Putamen (tissue), 1 donor: Measurements from ENCODE around the gene RAX2.
"Not testable (repeated sequence)": the region's sequence is repeated elsewhere in the genome, so short reads cannot be mapped to it uniquely, and the experiment has no call there.

Source experiments
- DNase-seq: peaks from one replicate; pipeline ENCODE4 v3.0.0-alpha.2; 2016; ENCODE audit warnings: low spot score

RAX2 gene

DNA sequence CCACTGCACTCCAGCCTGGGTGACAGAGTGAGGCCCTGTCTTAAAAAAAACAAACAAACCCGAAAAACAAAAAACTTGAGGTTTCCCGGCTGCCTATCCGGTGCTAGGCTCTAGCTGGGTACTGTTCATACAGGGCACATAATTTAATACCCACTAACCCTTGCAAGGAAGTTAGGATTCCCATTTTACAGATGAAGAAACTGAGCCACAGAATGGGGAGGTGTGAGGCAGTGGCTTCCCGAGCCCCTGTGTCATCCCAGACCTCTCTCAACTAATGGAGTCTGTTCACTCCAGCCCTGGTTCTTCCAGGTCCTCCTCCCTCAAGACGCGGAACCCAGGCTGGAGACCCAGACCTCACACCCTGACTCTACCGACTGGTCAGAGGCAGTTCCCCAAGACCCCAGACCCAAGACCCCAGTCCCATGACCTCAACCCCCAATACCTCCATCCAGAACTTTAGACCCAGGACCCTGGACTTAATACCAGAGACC lies 11.1 kb downstream of the RAX2 start:
- DNase-seq: peak; percentile 13

DNA sequence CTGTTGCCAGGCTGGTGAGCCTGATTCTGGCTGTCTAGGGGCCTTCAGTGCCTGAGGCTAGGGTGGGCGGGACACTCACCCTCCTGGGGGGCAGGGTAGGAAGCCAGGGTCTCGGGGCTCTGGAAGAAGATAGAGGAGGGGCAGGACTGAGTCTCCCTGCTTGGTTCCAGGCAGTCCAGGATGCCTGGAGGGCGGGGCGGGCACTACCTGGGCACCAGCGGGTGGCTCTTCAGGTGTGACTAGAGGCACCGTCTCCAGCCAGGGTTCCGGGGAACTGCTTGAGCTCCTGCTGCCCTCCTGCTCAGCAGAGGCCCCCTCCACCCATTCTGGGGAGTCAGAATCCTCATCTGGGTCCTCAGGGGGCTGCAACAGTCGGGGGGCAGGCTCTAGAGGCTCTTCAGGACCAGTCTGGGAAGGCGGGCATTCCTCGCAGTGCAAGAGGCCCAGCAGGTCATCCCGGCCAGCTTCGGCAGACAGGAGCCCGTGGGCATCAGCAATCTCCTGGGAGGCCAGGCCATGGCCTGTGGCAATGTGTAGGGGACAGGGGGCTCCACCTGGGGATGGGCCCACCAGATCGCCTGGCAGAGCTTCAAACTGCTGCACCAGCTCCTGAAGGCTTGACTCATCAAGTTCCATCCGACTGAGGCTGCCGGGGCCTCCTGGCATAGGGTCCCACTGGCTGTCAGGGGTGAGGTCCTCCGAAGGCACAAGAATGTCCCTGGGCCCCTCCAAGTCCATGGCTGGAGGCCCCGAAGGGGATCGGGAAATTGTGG lies 12.4 kb downstream of the RAX2 start:
- no peak for DNase-seq

DNA sequence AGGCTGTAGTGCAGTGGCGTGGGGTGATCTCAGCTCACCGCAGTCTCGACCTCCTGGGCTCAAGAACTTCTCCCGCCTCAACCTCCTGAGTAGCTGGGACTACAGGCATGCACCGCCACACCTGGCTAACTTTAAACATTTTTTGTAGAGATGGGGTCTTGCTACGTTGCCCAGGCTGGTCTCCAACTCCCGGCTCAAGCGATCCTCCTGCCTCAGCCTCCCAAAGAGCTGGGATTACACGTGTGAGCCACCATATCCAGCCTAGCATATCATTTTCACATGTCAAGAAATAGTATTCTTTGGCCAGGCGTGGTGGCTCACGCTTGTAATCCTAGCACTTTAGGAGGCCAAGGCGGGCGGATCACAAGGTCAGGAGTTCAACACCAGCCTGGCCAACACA lies 13.7 kb downstream of the RAX2 start:
- DNase-seq: not testable (repeated sequence)

GRCh38 chr19:3757705-3758104 lies 14.3 kb downstream of the RAX2 start:
- not testable (repeated sequence) for DNase-seq

- no peak for DNase-seq
Measured at GRCh38 chr19:3753631-3754410, 18.2 kb downstream of the RAX2 start.

DNA sequence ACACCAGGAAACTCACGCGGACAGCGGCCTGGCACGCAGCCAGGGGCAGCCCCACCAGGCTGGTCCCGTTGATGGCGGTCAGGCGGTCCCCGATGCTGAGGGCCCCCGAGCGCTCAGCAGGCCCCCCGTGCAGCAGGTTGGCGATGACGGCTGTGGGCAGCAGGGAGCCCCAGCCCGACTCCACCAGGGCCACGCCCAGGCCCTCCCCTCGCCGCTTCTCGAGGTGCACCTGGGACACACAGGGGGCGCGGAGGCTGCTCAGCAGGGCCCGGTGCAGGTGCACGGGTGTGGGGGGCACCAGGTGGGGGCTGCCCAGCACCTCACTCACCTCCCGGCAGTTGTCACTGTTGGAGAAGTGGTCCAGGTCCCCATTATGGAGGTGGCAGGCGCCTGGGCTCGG lies 19.5 kb downstream of the RAX2 start:
- DNase-seq: no peak

- no peak for DNase-seq
Measured at GRCh38 chr19:3751236-3751635, 20.8 kb downstream of the RAX2 start.

- no peak for DNase-seq
Measured at GRCh38 chr19:3750211-3750610, 21.8 kb downstream of the RAX2 start.

DNA sequence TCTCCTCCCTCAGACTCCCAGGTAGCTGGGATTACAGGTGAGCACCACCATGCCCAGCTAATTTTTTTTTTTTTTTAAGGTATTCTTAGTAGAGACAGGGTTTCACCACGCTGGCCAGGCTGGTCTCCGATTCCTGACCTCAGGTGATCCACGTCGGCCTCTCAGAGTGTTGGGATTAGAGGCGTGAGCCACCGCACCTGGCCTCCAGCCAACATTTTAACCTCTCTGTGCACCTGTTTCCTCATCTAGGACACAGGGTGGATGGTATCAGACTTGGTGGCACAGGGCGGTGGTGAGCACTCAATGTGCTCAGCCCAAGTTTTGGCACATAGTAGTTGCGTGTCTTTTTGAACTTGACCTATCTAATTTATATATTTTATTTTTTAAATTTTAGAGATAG lies 23.1 kb downstream of the RAX2 start:
- no peak for DNase-seq

DNA sequence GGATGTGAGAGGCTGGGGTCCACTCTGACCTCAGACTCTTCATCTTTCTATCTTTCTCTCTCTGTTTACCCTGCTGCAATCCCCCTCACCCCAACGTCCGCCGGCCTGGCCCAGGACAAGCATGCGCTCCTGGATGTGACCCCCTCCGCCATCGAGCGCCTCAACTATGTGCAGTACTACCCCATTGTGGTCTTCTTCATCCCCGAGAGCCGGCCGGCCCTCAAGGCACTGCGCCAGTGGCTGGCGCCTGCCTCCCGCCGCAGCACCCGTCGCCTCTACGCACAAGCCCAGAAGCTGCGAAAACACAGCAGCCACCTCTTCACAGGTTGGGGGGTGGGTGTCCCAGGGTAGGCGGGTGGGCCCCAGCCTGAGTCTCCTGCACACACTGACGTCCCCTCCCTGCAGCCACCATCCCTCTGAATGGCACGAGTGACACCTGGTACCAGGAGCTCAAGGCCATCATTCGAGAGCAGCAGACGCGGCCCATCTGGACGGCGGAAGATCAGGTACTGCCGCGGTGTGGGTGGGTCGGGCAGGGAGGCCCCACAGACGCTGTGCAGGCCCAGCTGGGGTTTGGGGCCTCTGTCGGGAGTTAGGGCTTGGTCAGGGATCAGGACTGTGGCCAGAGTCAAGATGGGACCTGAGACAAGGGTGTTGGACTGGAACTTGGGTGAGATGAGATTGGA lies 25.5 kb downstream of the RAX2 start:
- no peak for DNase-seq

- no peak for DNase-seq
Measured at GRCh38 chr19:3745363-3746045, 26.5 kb downstream of the RAX2 start.

GRCh38 chr19:3743486-3743885 lies 28.5 kb downstream of the RAX2 start:
- no peak for DNase-seq

DNA sequence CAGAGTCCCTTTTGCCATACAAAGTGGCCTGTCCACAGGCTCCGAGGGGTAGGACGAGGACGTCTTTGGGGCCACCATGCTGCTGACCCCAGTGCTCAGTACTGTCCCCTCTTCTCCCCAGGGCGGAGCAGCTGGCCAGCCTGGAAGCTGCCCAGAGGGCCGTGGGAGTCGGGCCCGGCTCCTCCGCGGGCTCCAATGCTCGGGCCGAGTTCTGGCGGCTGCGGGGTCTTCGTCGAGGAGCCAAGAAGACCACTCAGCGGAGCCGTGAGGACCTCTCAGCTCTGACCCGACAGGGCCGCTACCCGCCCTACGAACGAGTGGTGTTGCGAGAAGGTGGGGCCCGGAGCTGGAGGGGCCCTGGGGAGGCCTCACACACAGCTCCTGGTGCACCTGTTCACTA lies 31.6 kb downstream of the RAX2 start:
- no peak for DNase-seq

- DNase-seq: no peak
Measured at GRCh38 chr19:3738477-3739220, 33.4 kb downstream of the RAX2 start.

DNA sequence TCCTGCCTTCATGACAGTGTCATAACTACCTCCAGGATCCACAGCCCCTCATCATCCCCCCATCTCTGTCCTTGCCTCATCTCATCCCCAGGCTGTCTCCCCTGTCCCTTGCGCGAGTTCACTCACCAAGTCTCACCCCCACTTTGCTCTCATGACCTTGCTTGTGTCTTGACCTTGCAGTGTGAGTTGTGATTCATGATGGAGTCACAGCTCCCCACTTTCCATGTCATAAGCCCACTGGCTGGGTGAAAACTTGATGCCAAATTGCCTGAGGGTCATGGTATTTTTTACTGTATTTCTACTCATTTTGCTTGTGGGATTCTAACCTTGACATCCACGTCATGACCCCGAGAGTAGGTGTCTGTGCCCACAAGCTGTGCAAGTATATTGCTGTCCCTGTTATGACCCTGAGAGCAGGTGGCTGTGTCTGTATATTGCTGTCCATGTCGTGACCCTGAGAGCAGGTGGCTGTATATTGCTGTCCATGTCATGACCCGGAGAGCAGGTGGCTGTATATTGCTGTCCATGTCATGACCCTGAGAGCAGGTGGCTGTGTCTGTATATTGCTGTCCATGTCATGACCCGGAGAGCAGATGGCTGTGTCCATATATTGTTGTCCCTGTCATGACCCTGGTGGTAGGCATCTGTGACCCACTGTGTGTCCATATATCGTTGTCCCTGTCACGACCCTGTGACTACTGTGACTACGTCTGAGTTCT lies 34.4 kb downstream of the RAX2 start:
- no peak for DNase-seq

GRCh38 chr19:3736106-3736724 lies 35.8 kb downstream of the RAX2 start:
- DNase-seq: no peak

DNA sequence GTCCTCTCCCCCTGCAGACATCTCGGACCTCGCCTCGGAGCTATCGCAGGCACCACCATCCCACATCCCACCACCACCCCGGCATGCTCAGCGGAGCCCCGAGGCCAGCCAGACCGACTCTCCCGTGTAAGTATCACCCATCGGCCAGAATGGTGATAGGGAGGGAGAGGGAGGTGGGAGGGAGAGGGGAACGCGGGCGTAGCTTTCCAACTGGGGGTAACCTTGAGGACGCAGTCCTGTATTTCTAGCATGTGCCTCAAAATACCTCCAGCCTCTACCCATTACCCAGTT lies 37.8 kb downstream of the RAX2 start:
- no peak for DNase-seq

DNA sequence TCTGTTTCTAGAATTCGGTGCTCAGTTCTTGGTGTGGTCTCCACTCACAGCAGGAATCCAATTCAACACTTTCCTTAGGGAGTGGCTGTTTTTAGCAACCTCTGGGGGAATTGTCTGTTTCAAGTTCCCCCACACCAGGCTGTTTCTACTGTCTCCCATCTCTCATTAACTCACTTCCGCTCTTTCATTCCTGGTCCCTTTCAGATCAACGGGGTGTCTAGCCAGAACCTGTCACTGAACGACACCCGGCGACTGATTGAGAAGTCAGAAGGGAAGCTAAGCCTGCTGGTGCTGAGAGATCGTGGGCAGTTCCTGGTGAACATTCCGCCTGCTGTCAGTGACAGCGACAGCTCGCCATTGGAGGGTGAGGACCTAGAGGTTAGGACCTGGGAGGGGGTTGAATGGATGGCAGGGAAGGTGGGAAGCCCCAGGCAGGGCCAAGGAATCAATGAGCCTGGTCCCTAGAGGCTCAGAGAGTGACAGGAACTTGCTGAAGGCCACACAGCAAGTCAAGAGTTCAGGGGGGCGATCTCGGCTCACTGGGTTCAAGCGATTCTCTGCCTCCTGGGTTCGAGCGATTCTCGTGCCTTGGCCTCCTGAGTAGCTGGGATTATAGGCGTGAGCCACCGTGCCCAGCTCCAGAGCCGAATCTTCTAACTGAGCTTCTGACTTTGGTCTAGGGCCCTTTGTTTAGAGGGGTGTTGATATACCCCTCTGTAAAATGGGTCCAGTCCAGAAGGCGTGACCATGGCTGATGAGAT lies 38.3 kb downstream of the RAX2 start:
- no peak for DNase-seq

DNA sequence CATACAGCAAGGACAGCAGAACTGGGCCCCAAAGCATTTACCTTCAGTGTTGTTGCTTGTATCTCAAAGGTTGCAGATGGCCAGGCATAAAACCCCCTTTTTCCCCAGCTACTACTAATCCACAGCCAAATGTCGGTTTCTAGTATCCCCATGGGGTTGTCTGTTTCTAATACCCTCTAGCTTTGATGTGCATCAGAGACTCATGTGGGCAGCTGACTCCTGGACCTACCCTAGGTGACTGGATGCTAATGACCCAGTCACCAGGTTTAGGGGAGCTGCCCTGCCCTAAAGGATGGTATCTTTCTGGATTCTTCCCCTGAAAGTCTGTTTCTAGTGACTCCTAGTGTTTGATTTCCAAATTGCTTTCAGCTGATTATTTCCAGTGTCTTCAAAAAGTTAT lies 39.9 kb downstream of the RAX2 start:
- no peak for DNase-seq

DNA sequence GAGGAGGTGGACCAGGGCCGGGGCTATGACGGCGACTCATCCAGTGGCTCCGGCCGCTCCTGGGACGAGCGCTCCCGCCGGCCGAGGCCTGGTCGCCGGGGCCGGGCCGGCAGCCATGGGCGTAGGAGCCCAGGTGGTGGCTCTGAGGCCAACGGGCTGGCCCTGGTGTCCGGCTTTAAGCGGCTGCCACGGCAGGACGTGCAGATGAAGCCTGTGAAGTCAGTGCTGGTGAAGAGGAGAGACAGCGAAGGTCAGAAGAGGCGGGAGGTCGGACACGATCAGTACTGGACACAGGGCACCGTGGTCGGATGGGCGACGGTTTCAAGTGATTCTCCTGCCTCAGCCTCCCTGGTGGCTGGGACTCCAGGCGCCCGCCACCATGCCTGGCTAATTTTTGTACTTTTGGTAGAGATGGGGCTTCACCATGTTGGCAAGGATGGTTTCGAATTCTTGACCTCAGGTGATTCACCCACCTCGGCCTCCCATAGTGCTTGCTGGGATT lies 41.5 kb downstream of the RAX2 start:
- no peak for DNase-seq
